CD14-positive monocyte (primary cell): ENCODE measurements around the gene GALNT1. TPM values are rescaled to one million over a fixed set of nuclear protein-coding genes. Genes with fewer than 3 reads are reported as not detected.

Experiments
- DNase-seq, 3 donors: peaks; one replicate each; pipeline ENCODE4 v3.0.0-alpha.2; 2011 to 2022
- H2AFZ ChIP-seq: 2 replicates; pipeline ENCODE4 v1.6.0; 2012; ENCODE audit warnings: mild to moderate bottlenecking, low read depth, low read length, inconsistent platforms; ENCODE audit not compliant: insufficient read depth, poor library complexity, severe bottlenecking
- H3K27ac ChIP-seq, 2 donors: 1 replicate in 1 of 2; 2 replicates in 1 of 2; pipeline ENCODE4 v1.5.1; 2012 to 2013; ENCODE audit warnings: low read length in 2 of 2, control low read depth in 1 of 2, inconsistent platforms in 1 of 2, low read depth in 1 of 2, mild to moderate bottlenecking in 1 of 2
- H3K27me3 ChIP-seq, 2 donors: one replicate each; pipeline versions ENCODE4 v1.6.0 to v1.6.1; 2011 to 2013; ENCODE audit warnings: low read length in 2 of 2; ENCODE audit not compliant: control insufficient read depth in 2 of 2, insufficient read depth in 2 of 2
- H3K36me3 ChIP-seq, 2 donors: replicated peaks in 1 of 2; 1 replicate in 1 of 2; 2 replicates in 1 of 2; pipeline versions ENCODE4 v1.5.1 to v1.6.1; 2012 to 2013; ENCODE audit warnings: low read length in 2 of 2, control low read depth in 1 of 2, inconsistent platforms in 1 of 2, mild to moderate bottlenecking in 1 of 2; ENCODE audit not compliant: insufficient read depth in 2 of 2, control insufficient read depth in 1 of 2
- H3K4me1 ChIP-seq, 2 donors: 1 replicate in 1 of 2; 2 replicates in 1 of 2; pipeline versions ENCODE4 v1.5.1 to v1.6.1; 2012 to 2013; ENCODE audit warnings: low read length in 2 of 2, control low read depth in 1 of 2, inconsistent platforms in 1 of 2, mild to moderate bottlenecking in 1 of 2, moderate library complexity in 1 of 2; ENCODE audit not compliant: insufficient read depth in 2 of 2, control insufficient read depth in 1 of 2
- H3K4me2 ChIP-seq: replicated peaks from 2 replicates; pipeline ENCODE3; 2012; ENCODE audit warnings: low read length, moderate library complexity, mild to moderate bottlenecking; ENCODE audit not compliant: poor library complexity, severe bottlenecking; ENCODE audit errors: extremely low read depth
- H3K4me3 ChIP-seq, 3 experiments: fragments of 200-600 bp in 1 of 3; sonication (generic) in 1 of 3; replicated peaks in 1 of 3; 1 replicate in 2 of 3; 2 replicates in 1 of 3; pipeline ENCODE4 v1.5.1; 2011 to 2013; ENCODE audit warnings: low read length in 3 of 3, mild to moderate bottlenecking in 3 of 3, control low read depth in 2 of 3, low read depth in 2 of 3, inconsistent platforms in 1 of 3, moderate library complexity in 1 of 3
- H3K79me2 ChIP-seq: 2 replicates; pipeline ENCODE4 v1.6.0; 2012; ENCODE audit warnings: mild to moderate bottlenecking, control low read depth, inconsistent platforms, low read length, moderate library complexity; ENCODE audit not compliant: insufficient read depth
- H3K9ac ChIP-seq: 2 replicates; pipeline ENCODE4 v1.6.0; 2017; ENCODE audit warnings: low read length, mild to moderate bottlenecking; ENCODE audit not compliant: insufficient read depth, poor library complexity, severe bottlenecking
- H3K9me3 ChIP-seq, 2 donors: replicated peaks in 1 of 2; 1 replicate in 1 of 2; 2 replicates in 1 of 2; pipeline versions ENCODE4 v1.5.1 to v1.6.1; 2012 to 2013; ENCODE audit warnings: low read length in 2 of 2, control low read depth in 1 of 2; ENCODE audit not compliant: control insufficient read depth in 1 of 2, insufficient read depth in 1 of 2
- H4K20me1 ChIP-seq: 2 replicates; pipeline ENCODE4 v1.6.0; 2012; ENCODE audit warnings: mild to moderate bottlenecking, low read length, control low read depth, moderate library complexity; ENCODE audit not compliant: insufficient read depth
- H3K27ac Mint-ChIP-seq, 7 donors: one replicate each; pipeline ENCODE4 v1.8.0; 2020; ENCODE audit warnings: mild to moderate bottlenecking in 7 of 7, mixed read lengths in 7 of 7, moderate library complexity in 6 of 7, inconsistent platforms in 2 of 7
- H3K27me3 Mint-ChIP-seq, 3 donors: one replicate each; pipeline ENCODE4 v1.8.0; 2021 to 2022; ENCODE audit warnings: low read depth in 3 of 3, mild to moderate bottlenecking in 3 of 3, mixed read lengths in 3 of 3, moderate library complexity in 3 of 3, inconsistent platforms in 1 of 3
- H3K36me3 Mint-ChIP-seq, 2 donors: one replicate each; pipeline ENCODE4 v1.8.0; 2020; ENCODE audit warnings: mixed read lengths in 2 of 2, inconsistent platforms in 1 of 2, mild to moderate bottlenecking in 1 of 2
- H3K4me1 Mint-ChIP-seq: one replicate; pipeline ENCODE4 v1.8.0; 2020; ENCODE audit warnings: mild to moderate bottlenecking, mixed read lengths
- H3K4me3 Mint-ChIP-seq, 2 donors: one replicate each; pipeline ENCODE4 v1.8.0; 2020; ENCODE audit warnings: mild to moderate bottlenecking in 2 of 2, mixed read lengths in 2 of 2, moderate library complexity in 1 of 2
- H3K9me3 Mint-ChIP-seq, 7 donors: one replicate each; pipeline ENCODE4 v1.8.0; 2020 to 2022; ENCODE audit warnings: mixed read lengths in 7 of 7, mild to moderate bottlenecking in 6 of 7, moderate library complexity in 6 of 7, inconsistent platforms in 2 of 7
- CTCF ChIP-seq: fragments of 200-600 bp; IDR thresholded peaks from one replicate; pipeline ENCODE4 v1.8.0; 2022; ENCODE audit warnings: antibody characterized with exemption, mild to moderate bottlenecking
- WGBS: methylation state at CpG from one replicate; pipeline ENCODE4 v1.1.5; 2013; ENCODE audit warnings: missing lambda C conversion rate; ENCODE audit not compliant: insufficient coverage; 5-methylcytosine and 5-hydroxymethylcytosine counted together
- intact Hi-C, 2 donors: fragments of 100-400 bp; cut with micrococcal nuclease; formaldehyde crosslinking; loops; one replicate each; pipeline versions ENCODE4 v1.15.0 to v1.15.1; 2023
- polyA plus RNA-seq, 3 donors: library from polyadenylated mRNA; depleted of rRNA in 1 of 3; unstranded in 2 of 3; stranded (reverse) in 1 of 3; fragments of 300-500 nt in 2 of 3; fragments of >200 nt in 1 of 3; fragmentation: Illumina TruSeq in 2 of 3; gene quantifications; 1 replicate in 2 of 3; 2 replicates in 1 of 3; pipeline ENCODE4 v1.2.3, GENCODE V29; 2012 to 2021

GALNT1 gene
- polyA plus RNA-seq, 3 donors, result 16.8 to 58.5 (median 22.9) TPM

GRCh38 chr18:35703043-35703688 lies 121.6 kb downstream of the GALNT1 start:
- no peak for TF ChIP-seq CTCF
- Histone ChIP-seq H3K27ac (no peak overlapping the region), H3K9me3 (no peaks in the 10 kb centered on the region), H3K79me2 (no peaks in the 10 kb centered on the region), H3K4me2 (no peak overlapping the region), H4K20me1 (no peaks in the 10 kb centered on the region), H3K4me3 (no peak overlapping the region), H2AFZ (no peak overlapping the region), H3K9ac (no peak overlapping the region), H3K4me1 (no peaks in the 10 kb centered on the region), H3K27me3 (no peaks in the 10 kb centered on the region), H3K36me3 (peaks cover 12 to 60% of the 10 kb centered on the region in 2 donors)
- H3K36me3 Mint-ChIP-seq, result peaks cover 27 to 40% of the 10 kb centered on the region in 2 donors
- intact Hi-C loops, result no loop called here
- no peaks in the 10 kb centered on the region for H3K9me3 Mint-ChIP-seq
- no peak for DNase-seq
- H3K27me3 Mint-ChIP-seq, result no peaks in the 10 kb centered on the region
- H3K4me3 Mint-ChIP-seq, result no peak overlapping the region
- peaks cover 1% of the 10 kb centered on the region for H3K4me1 Mint-ChIP-seq
- no peak overlapping the region for H3K27ac Mint-ChIP-seq

- peaks cover 0 to 9% of the 10 kb centered on the region in 2 donors for H3K4me1 ChIP-seq
- intact Hi-C loops, result no loop called here
- H3K9ac ChIP-seq, result no peak overlapping the region
- no peaks in the 10 kb centered on the region for H3K9me3 Mint-ChIP-seq
- H3K4me3 Mint-ChIP-seq, result no peak overlapping the region
- H3K36me3 Mint-ChIP-seq, result peaks cover 40 to 41% of the 10 kb centered on the region in 2 donors
- 100% methylated on average over 2 of the region's 10 CpGs for WGBS
- no peak for TF ChIP-seq CTCF
- H3K27ac Mint-ChIP-seq, result peak overlapping the region in 1 of 7 donors; percentile 24
- no peak for DNase-seq
- no peak overlapping the region for H3K4me3 ChIP-seq
- H3K27me3 Mint-ChIP-seq, result no peaks in the 10 kb centered on the region
- no peaks in the 10 kb centered on the region for H3K27me3 ChIP-seq
- peaks cover 14 to 65% of the 10 kb centered on the region in 2 donors for H3K36me3 ChIP-seq
- no peaks in the 10 kb centered on the region for H3K79me2 ChIP-seq
- H3K4me1 Mint-ChIP-seq, result peaks cover 12% of the 10 kb centered on the region
- H3K4me2 ChIP-seq, result no peak overlapping the region
- H4K20me1 ChIP-seq, result no peaks in the 10 kb centered on the region
- H3K9me3 ChIP-seq, result no peaks in the 10 kb centered on the region
- no peak overlapping the region for H2AFZ ChIP-seq
- no peak overlapping the region for H3K27ac ChIP-seq
Measured at GRCh38 chr18:35705988-35706387, 124.4 kb downstream of the GALNT1 start.
